Fibroblast of pulmonary artery (primary cell): Measurements from ENCODE around the gene MTLN.

Experiments used
- DNase-seq: peaks from one replicate; pipeline ENCODE4 v3.0.0-alpha.2; 2010; ENCODE audit warnings: low read depth
- H3K4me3 ChIP-seq: replicated peaks from 2 replicates; pipeline ENCODE4 v1.5.1; 2011; ENCODE audit warnings: low read depth, mild to moderate bottlenecking, control low read depth, low read length, moderate library complexity
- TF ChIP-seq, protein P1 (sequence below): IDR thresholded peaks from 2 replicates; pipeline ENCODE4 v1.5.1; 2011; ENCODE audit warnings: mild to moderate bottlenecking, control low read depth, low read length, inconsistent platforms; ENCODE audit errors: missing control alignments

The MTLN gene

DNA sequence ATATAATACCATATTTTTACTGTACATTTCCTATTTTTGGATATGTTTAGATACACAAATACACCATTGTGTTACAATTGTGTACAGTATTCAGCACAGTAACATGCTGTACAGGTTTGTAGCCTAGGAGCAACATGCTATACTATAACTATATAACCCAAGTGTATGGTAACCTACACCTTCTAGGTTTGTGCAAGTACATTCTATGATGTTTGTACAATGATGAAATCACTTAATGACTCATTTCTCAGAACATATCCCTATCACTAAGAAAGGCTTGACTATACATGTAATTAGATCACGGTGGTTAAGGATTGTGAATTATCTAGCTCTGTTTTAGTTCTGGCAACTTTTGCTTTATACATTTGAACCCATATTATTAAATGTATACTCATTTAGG is 38.8 kb downstream of the MTLN start:
- TF ChIP-seq, protein P1, sequence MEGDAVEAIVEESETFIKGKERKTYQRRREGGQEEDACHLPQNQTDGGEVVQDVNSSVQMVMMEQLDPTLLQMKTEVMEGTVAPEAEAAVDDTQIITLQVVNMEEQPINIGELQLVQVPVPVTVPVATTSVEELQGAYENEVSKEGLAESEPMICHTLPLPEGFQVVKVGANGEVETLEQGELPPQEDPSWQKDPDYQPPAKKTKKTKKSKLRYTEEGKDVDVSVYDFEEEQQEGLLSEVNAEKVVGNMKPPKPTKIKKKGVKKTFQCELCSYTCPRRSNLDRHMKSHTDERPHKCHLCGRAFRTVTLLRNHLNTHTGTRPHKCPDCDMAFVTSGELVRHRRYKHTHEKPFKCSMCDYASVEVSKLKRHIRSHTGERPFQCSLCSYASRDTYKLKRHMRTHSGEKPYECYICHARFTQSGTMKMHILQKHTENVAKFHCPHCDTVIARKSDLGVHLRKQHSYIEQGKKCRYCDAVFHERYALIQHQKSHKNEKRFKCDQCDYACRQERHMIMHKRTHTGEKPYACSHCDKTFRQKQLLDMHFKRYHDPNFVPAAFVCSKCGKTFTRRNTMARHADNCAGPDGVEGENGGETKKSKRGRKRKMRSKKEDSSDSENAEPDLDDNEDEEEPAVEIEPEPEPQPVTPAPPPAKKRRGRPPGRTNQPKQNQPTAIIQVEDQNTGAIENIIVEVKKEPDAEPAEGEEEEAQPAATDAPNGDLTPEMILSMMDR = no peak

DNA sequence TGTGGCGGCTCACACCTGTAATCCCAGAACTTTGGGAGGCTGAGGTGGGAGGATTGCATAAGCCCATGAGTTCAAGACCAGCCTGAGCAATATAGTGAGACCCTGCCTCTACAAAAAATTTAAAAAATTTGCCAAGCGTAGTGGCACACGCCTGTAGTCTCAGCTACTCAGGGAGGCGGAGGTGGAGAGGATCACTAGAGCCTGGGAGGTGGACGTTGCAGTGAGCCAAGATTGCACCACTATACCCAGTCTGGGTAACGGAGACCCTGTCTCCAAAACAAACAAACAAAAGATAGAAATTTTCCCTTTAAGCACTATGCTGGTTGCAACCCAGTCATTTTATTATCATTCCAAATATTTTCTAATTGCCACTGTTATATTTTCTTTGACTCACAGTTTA is 39.8 kb downstream of the MTLN start:
- DNase-seq = no peak
- H3K4me3 ChIP-seq = no peak overlapping the region
- TF ChIP-seq, protein P1 = no peak

More for the DNA sequence above, 38.8 kb downstream of the MTLN start:
- peak; percentile 53 for DNase-seq
- H3K4me3 ChIP-seq = no peak overlapping the region

DNA sequence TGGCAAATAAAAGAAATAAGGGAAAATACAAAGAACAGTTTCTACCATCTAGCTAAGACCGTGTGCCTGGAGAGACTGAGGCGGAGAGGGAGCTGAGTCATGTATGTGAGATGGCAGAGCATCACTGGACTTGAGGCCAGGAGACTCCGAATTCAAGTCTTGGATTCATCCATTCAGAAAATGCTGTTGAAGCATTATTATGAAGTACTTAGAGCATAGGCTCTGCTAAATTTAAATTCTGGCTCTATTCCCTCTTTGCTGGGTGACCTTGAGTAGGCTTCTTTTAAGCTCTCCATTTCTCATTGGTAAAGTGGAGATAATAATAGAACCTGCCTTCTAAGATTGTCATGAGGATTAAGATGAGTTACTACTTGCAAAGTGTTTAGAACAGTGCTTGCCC is 42.2 kb downstream of the MTLN start:
- no peak overlapping the region for H3K4me3 ChIP-seq
- TF ChIP-seq, protein P1 = no peak
- no peak for DNase-seq

DNA sequence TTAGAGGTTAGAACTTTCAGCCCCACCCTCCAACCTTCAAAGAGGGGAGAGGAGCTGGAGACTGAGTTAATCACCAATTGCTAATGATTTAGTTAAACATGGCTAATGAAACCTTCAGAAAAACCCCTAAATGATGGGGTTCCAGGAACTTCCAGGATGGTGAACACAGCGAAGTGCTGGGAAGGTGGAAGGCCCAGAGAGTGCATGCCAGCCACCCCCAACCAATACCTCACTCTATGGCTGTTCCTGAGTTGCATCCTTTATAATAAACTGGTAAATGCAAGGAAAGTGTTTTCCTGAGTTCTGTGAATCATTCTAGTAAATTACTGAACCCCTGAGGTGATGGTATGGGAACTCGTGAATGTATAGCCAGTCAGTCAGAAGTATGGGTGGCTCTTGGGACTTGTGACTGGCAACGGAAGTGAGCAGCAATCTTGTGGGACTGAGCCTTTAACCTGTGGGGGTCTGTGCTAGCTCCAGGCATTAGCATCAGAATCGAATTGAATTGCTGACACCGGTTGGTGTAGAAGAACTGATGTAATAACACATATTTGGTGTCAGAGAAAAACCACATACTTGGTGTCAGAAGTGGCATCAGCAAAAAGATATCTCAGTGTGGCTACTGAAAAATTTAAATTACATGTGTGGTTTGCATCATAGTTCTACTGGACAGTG is 44.9 kb downstream of the MTLN start:
- DNase-seq = no peak
- TF ChIP-seq, protein P1 = no peak
- no peak overlapping the region for H3K4me3 ChIP-seq

DNA sequence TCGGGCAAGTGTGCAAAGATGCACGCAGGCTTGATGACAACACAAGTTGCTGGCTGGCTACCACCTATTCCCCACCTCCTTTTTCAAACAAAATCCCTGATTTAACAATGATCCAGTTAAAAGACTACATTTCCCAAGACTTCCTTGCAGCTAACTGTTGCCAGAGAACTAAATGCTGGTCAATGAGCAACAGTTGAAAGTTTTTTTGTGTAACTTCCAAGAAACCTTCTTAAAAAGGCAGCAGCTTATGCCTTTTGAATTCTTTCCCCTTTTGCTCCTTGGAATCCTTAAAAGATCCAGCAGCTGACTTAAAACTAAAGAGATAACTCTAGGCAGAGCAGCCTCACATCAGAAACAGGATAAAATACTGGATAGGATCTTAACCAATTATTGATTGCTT is 46.1 kb downstream of the MTLN start:
- peak; percentile 53 for DNase-seq
- TF ChIP-seq, protein P1 = no peak
- H3K4me3 ChIP-seq = no peak overlapping the region
